WERI-Rb-1 (cell line): Measurements from ENCODE around the gene SPATA13.
"Not testable (repeated sequence)": the region's sequence is repeated elsewhere in the genome, so short reads cannot be mapped to it uniquely, and the experiment has no call there.

Source experiments
- DNase-seq: peaks from one replicate; pipeline ENCODE4 v3.0.0-alpha.2; 2020
- H3K27ac ChIP-seq: fragments of 250-450 bp; sonication (Bioruptor Pico); 2 replicates; pipeline ENCODE4 v1.5.1; 2020; ENCODE audit warnings: mild to moderate bottlenecking, moderate library complexity
- H3K27me3 ChIP-seq: fragments of 250-450 bp; sonication (Bioruptor Pico); 2 replicates; pipeline ENCODE4 v1.5.1; 2021; ENCODE audit warnings: mild to moderate bottlenecking, low read depth, moderate library complexity; ENCODE audit not compliant: insufficient read depth, severe bottlenecking
- H3K36me3 ChIP-seq: fragments of 250-450 bp; sonication (Bioruptor Pico); 2 replicates; pipeline ENCODE4 v1.5.1; 2020; ENCODE audit warnings: mild to moderate bottlenecking, moderate library complexity
- H3K4me3 ChIP-seq: 2 replicates; pipeline ENCODE4 v1.5.1; 2011; ENCODE audit warnings: low read depth, mild to moderate bottlenecking, control low read depth, low read length
- H3K9me3 ChIP-seq: fragments of 250-450 bp; sonication (Bioruptor Pico); 2 replicates; pipeline ENCODE4 v1.5.1; 2021; ENCODE audit warnings: mild to moderate bottlenecking, moderate library complexity; ENCODE audit not compliant: severe bottlenecking
- TF ChIP-seq, protein P1 (sequence below): IDR thresholded peaks from 2 replicates; pipeline ENCODE4 v1.5.1; 2011; ENCODE audit warnings: low read depth, mild to moderate bottlenecking, control low read depth, inconsistent platforms, low read length

The SPATA13 gene

DNA sequence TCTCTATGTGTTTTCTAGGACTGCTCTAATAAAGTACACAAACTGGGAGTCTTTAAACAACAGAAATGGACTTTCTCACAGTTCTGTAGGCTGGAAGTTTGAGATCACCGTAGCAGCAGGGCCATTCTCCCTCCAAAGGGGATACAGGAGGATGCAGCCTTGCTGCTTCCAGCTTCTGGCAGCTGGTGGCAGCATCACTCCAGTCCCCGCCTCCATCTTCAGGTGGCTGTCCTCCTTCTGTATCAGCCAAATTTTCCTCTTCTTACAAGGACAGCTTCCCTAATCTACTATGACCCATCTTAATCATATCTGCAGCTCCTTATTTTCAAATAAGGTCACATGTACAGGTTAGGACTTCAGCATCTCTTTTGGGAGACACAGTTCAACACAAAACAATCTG, 161.9 kb downstream of the SPATA13 start:
- TF ChIP-seq, protein P1, sequence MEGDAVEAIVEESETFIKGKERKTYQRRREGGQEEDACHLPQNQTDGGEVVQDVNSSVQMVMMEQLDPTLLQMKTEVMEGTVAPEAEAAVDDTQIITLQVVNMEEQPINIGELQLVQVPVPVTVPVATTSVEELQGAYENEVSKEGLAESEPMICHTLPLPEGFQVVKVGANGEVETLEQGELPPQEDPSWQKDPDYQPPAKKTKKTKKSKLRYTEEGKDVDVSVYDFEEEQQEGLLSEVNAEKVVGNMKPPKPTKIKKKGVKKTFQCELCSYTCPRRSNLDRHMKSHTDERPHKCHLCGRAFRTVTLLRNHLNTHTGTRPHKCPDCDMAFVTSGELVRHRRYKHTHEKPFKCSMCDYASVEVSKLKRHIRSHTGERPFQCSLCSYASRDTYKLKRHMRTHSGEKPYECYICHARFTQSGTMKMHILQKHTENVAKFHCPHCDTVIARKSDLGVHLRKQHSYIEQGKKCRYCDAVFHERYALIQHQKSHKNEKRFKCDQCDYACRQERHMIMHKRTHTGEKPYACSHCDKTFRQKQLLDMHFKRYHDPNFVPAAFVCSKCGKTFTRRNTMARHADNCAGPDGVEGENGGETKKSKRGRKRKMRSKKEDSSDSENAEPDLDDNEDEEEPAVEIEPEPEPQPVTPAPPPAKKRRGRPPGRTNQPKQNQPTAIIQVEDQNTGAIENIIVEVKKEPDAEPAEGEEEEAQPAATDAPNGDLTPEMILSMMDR: peak; percentile 69
- H3K27ac ChIP-seq, H3K27me3 ChIP-seq, DNase-seq, H3K4me3 ChIP-seq, H3K36me3 ChIP-seq, H3K9me3 ChIP-seq: not testable (repeated sequence)

- no peak for DNase-seq
- TF ChIP-seq, protein P1: no peak
- Histone ChIP-seq H3K36me3 (no peaks in the 10 kb centered on the region), H3K4me3 (no peak overlapping the region), H3K9me3 (no peaks in the 10 kb centered on the region), H3K27me3 (no peaks in the 10 kb centered on the region), H3K27ac (no peak overlapping the region)
Observed at GRCh38 chr13:24323036-24323738, 162.7 kb downstream of the SPATA13 start.

DNA sequence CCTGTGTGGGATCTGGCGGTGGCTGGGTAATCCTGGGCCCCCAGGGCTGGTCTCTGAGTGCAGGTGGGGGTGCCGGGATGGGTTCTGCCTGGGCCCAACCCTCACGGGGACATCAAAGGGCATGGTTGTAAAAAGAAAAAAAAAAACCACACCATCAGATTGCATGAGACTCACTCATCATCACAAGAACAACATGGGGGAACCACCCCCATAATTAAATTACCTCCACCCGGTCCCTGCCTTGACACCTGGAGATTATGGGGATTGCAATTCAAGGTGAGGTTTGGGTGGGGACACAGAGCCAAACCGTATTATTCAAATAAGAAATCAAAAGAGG, 163.2 kb downstream of the SPATA13 start:
- H3K36me3 ChIP-seq: no peaks in the 10 kb centered on the region
- H3K9me3 ChIP-seq: no peaks in the 10 kb centered on the region
- DNase-seq: no peak
- H3K4me3 ChIP-seq: no peak overlapping the region
- no peak overlapping the region for H3K27ac ChIP-seq
- no peaks in the 10 kb centered on the region for H3K27me3 ChIP-seq
- TF ChIP-seq, protein P1: no peak

- not testable (repeated sequence) for H3K36me3 ChIP-seq, H3K27me3 ChIP-seq, DNase-seq, H3K9me3 ChIP-seq, H3K4me3 ChIP-seq, H3K27ac ChIP-seq
Observed at GRCh38 chr13:24327598-24327997, 167.1 kb downstream of the SPATA13 start.

DNA sequence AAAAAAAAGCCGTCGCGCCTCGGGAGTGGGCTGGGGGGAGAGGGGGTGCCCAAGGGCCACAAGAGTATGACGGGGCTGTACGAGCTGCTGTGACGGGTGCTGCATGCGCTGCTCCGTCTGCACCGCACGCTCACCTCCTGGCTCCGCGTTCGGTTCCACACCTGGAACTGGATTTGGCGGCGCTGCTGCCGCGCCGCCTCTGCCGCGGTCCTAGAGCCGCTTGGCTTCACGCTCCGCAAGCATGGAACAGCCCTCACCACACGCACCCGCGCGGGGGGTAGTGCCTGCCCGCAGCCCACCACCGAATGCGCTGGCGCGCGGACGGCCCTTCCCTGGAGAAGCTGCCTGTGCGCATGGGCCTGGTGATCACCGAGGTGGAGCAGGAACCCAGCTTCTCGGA, 167.6 kb downstream of the SPATA13 start:
- H3K4me3 ChIP-seq: no peak overlapping the region

DNA sequence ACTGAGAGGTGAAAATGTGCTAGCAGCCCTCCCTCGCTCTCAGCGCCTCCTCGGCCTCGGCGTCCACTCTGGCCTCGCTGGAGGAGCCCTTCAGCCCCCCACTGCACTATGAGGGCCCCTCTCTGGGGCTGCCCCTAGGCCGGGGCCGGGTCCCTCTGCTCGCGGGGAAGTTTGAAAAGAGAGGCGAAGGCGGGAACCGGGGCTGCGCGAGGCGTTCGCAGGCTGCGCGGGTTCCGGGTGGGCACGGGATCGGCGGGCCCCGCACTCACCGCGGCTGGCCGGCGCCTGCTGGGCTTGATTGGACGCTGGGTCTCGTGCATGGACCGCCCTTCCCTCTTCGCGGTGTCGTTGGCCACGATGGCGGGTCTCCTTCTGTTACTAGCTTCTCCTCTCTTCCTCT, 178.2 kb downstream of the SPATA13 start:
- H3K27ac ChIP-seq: no peak overlapping the region
- DNase-seq: no peak
- no peak overlapping the region for H3K4me3 ChIP-seq
- TF ChIP-seq, protein P1: no peak
- H3K27me3 ChIP-seq: no peaks in the 10 kb centered on the region
- H3K9me3 ChIP-seq: peaks cover 7% of the 10 kb centered on the region
- H3K36me3 ChIP-seq: no peaks in the 10 kb centered on the region

More for the DNA sequence above, 167.6 kb downstream of the SPATA13 start:
- Histone ChIP-seq H3K36me3 (no peaks in the 10 kb centered on the region), H3K9me3 (no peaks in the 10 kb centered on the region), H3K27ac (no peak overlapping the region), H3K27me3 (no peaks in the 10 kb centered on the region)
- TF ChIP-seq, protein P1: no peak
- DNase-seq: no peak
